Breast epithelium (tissue), 3 donors: ENCODE results near the gene CLPSL2.

Source experiments
- POLR2A ChIP-seq: fragments of 450-650 bp; IDR thresholded peaks from one replicate; pipeline ENCODE4 v1.6.1; 2016; ENCODE audit warnings: antibody characterized with exemption, mild to moderate bottlenecking, moderate library complexity
- POLR2AphosphoS5 ChIP-seq, 3 donors: sonication (generic); formaldehyde crosslinking; IDR thresholded peaks; one replicate each; pipeline ENCODE4 v1.6.1; 2017; ENCODE audit warnings: antibody characterized with exemption in 3 of 3
- TF ChIP-seq, protein P1 (sequence below), 3 donors: fragments of 450-650 bp; IDR thresholded peaks; one replicate each; pipeline ENCODE4 v1.5.1; 2016 to 2017; ENCODE audit warnings: antibody characterized with exemption in 3 of 3, mild to moderate bottlenecking in 3 of 3, moderate library complexity in 3 of 3

- TF ChIP-seq POLR2AphosphoS5 (IDR thresholded peaks at IDR 0.05) (no peak), POLR2A (no peak)
- TF ChIP-seq, protein P1, sequence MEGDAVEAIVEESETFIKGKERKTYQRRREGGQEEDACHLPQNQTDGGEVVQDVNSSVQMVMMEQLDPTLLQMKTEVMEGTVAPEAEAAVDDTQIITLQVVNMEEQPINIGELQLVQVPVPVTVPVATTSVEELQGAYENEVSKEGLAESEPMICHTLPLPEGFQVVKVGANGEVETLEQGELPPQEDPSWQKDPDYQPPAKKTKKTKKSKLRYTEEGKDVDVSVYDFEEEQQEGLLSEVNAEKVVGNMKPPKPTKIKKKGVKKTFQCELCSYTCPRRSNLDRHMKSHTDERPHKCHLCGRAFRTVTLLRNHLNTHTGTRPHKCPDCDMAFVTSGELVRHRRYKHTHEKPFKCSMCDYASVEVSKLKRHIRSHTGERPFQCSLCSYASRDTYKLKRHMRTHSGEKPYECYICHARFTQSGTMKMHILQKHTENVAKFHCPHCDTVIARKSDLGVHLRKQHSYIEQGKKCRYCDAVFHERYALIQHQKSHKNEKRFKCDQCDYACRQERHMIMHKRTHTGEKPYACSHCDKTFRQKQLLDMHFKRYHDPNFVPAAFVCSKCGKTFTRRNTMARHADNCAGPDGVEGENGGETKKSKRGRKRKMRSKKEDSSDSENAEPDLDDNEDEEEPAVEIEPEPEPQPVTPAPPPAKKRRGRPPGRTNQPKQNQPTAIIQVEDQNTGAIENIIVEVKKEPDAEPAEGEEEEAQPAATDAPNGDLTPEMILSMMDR (IDR thresholded peaks at IDR 0.05), result no peak
These were observed 9.9 kb downstream of the CLPSL2 start for GRCh38 chr6:35786272-35786671.
